IMR-90 (cell line): ENCODE results near the gene COCH. TPM values are rescaled to one million over a fixed set of nuclear protein-coding genes. Genes with fewer than 3 reads are reported as not detected.
A peak's percentile ranks its signal among the peaks of the same experiment; 100 is the strongest.

Experiments used
- ATAC-seq: fragments of 200-7000 bp; cut with Tn5 transposase; 2 replicates; pipeline ENCODE4 v1.9.1; 2020; ENCODE audit warnings: low read depth, mild to moderate bottlenecking, moderate library complexity
- BruUV-seq: library from RNA; stranded (reverse); fragments of 400-500 nt; replicated peaks from 2 replicates; lab custom pipeline; 2021; lab: Mats Ljungman, UMichigan
- CTCF ChIA-PET: fragments of 300-600 bp; formaldehyde crosslinking; extraction: SDS; loops from one replicate; lab custom pipeline; 2021; ENCODE audit warnings: antibody characterized with exemption; lab: Yijun Ruan, JAX
- POLR2A ChIA-PET: fragments of 300-600 bp; sonication (Branson Sonifier 250); formaldehyde crosslinking; loops from one replicate; lab custom pipeline; 2022; ENCODE audit warnings: antibody characterized with exemption; ENCODE audit not compliant: unreplicated experiment; lab: Charles Lee
- DNase-seq: peaks from one replicate; pipeline ENCODE4 v3.0.0; 2013
- H2AFZ ChIP-seq: replicated peaks from 2 replicates; pipeline ENCODE3; 2013; ENCODE audit warnings: low read length, mild to moderate bottlenecking; ENCODE audit not compliant: poor library complexity
- H2AK5ac ChIP-seq: 2 replicates; pipeline ENCODE4 v1.6.1; 2013; ENCODE audit warnings: low read depth, low read length, inconsistent platforms
- H2AK9ac ChIP-seq: replicated peaks from 2 replicates; pipeline ENCODE3; 2013; ENCODE audit warnings: mild to moderate bottlenecking, low read depth, low read length, moderate library complexity; ENCODE audit not compliant: poor library complexity
- H2BK120ac ChIP-seq: 2 replicates; pipeline ENCODE4 v1.6.1; 2013; ENCODE audit warnings: low read depth, low read length, inconsistent platforms
- H2BK15ac ChIP-seq: 3 replicates; pipeline ENCODE4 v1.6.1; 2013; ENCODE audit warnings: low read depth, low read length, inconsistent platforms
- H2BK20ac ChIP-seq: 2 replicates; pipeline ENCODE4 v1.6.1; 2013; ENCODE audit warnings: low read depth, mild to moderate bottlenecking, inconsistent platforms, low read length, moderate library complexity
- H2BK5ac ChIP-seq: 2 replicates; pipeline ENCODE4 v1.6.1; 2013; ENCODE audit warnings: mild to moderate bottlenecking, low read depth, low read length, inconsistent platforms; ENCODE audit not compliant: poor library complexity, severe bottlenecking
- H3K14ac ChIP-seq: replicated peaks from 2 replicates; pipeline ENCODE4 v1.6.1; 2013; ENCODE audit warnings: low read depth, low read length, inconsistent platforms
- H3K18ac ChIP-seq: 2 replicates; pipeline ENCODE4 v1.6.1; 2013; ENCODE audit warnings: low read depth, low read length, control low read depth
- H3K23ac ChIP-seq: 2 replicates; pipeline ENCODE4 v1.6.1; 2013; ENCODE audit warnings: low read depth, low read length, inconsistent platforms
- H3K27ac ChIP-seq: 2 replicates; pipeline ENCODE4 v1.5.1; 2013; ENCODE audit warnings: mild to moderate bottlenecking, control low read depth, low read length; ENCODE audit not compliant: insufficient read depth
- H3K27me3 ChIP-seq: 2 replicates; pipeline ENCODE4 v1.6.1; 2013; ENCODE audit warnings: low read length; ENCODE audit not compliant: control insufficient read depth, insufficient read depth
- H3K36me3 ChIP-seq: 2 replicates; pipeline ENCODE4 v1.6.1; 2013; ENCODE audit warnings: low read length, mixed read lengths; ENCODE audit not compliant: control insufficient read depth, insufficient read depth
- H3K4ac ChIP-seq: 2 replicates; pipeline ENCODE4 v1.6.1; 2013; ENCODE audit warnings: low read depth, low read length, inconsistent platforms
- H3K4me1 ChIP-seq: 2 replicates; pipeline ENCODE4 v1.6.1; 2013; ENCODE audit warnings: low read length, mixed read lengths; ENCODE audit not compliant: control insufficient read depth, insufficient read depth
- H3K4me2 ChIP-seq: 2 replicates; pipeline ENCODE4 v1.6.1; 2013; ENCODE audit warnings: low read depth, mild to moderate bottlenecking, control low read depth, low read length, moderate library complexity
- H3K4me3 ChIP-seq: 2 replicates; pipeline ENCODE4 v1.5.1; 2013; ENCODE audit warnings: low read depth, mild to moderate bottlenecking, control low read depth, low read length, moderate library complexity; ENCODE audit not compliant: insufficient read depth
- H3K56ac ChIP-seq: 2 replicates; pipeline ENCODE4 v1.6.1; 2013; ENCODE audit warnings: low read length, inconsistent platforms; ENCODE audit not compliant: insufficient read depth; ENCODE audit errors: extremely low read depth
- H3K79me1 ChIP-seq, 2 experiments: 2 replicates each; pipeline ENCODE4 v1.6.1; 2013; ENCODE audit warnings: low read length in 2 of 2, inconsistent platforms in 1 of 2, low read depth in 1 of 2
- H3K9ac ChIP-seq: 2 replicates; pipeline ENCODE4 v1.6.1; 2013; ENCODE audit warnings: low read depth, low read length, control low read depth
- H3K9me1 ChIP-seq: 2 replicates; pipeline ENCODE4 v1.6.1; 2013; ENCODE audit warnings: low read length, inconsistent platforms; ENCODE audit not compliant: insufficient read depth
- H3K9me3 ChIP-seq: 2 replicates; pipeline ENCODE4 v1.6.1; 2013; ENCODE audit warnings: low read length; ENCODE audit not compliant: control insufficient read depth, insufficient read depth
- H4K20me1 ChIP-seq: 2 replicates; pipeline ENCODE4 v1.6.1; 2013; ENCODE audit warnings: low read length, inconsistent platforms; ENCODE audit not compliant: insufficient read depth
- H4K5ac ChIP-seq: 2 replicates; pipeline ENCODE4 v1.6.1; 2013; ENCODE audit warnings: mild to moderate bottlenecking, low read depth, low read length, control low read depth
- H4K8ac ChIP-seq, 2 experiments: 2 replicates each; pipeline ENCODE4 v1.6.1; 2013; ENCODE audit warnings: low read depth in 2 of 2, low read length in 2 of 2, control low read depth in 1 of 2, inconsistent platforms in 1 of 2
- H4K91ac ChIP-seq: 2 replicates; pipeline ENCODE4 v1.6.1; 2013; ENCODE audit warnings: low read depth, low read length, inconsistent platforms; ENCODE audit not compliant: insufficient read depth
- BHLHE40 ChIP-seq: fragments of 150-350 bp; IDR thresholded peaks from 2 replicates; pipeline ENCODE4 v1.6.1; 2016; ENCODE audit warnings: mild to moderate bottlenecking, low read depth, low read length
- MAFK ChIP-seq: IDR thresholded peaks from 2 replicates; pipeline ENCODE4 v1.6.1; 2012; ENCODE audit warnings: low read depth, low read length, improper control_type of control experiment
- RFX5 ChIP-seq: IDR thresholded peaks from 2 replicates; pipeline ENCODE4 v1.8.0; 2012; ENCODE audit warnings: low read depth, mild to moderate bottlenecking, low read length, moderate library complexity
- whole genome bisulfite sequencing, 2 experiments: methylation state at CpG; one replicate each; pipeline versions ENCODE4 v1.1.5 to v1.1.7; 2013; ENCODE audit warnings: missing lambda C conversion rate in 2 of 2; ENCODE audit not compliant: insufficient read length in 1 of 2; ENCODE audit errors: extremely low coverage in 2 of 2; 5-methylcytosine and 5-hydroxymethylcytosine counted together
- dilution Hi-C: fragments of 300-500 bp; cut with HindIII; formaldehyde crosslinking; loops from one replicate; pipeline ENCODE4 v1.14.3; 2018; ENCODE audit warnings: low sequenced_read_pairs; ENCODE audit not compliant: unreplicated experiment
- in situ Hi-C: fragments of 300-500 bp; cut with MboI; formaldehyde crosslinking; loops from 3 replicates; pipeline ENCODE4 v1.14.3; 2019; ENCODE audit warnings: low sequenced_read_pairs, inconsistent platforms, mixed read lengths
- intact Hi-C: fragments of 100-400 bp; cut with micrococcal nuclease; formaldehyde crosslinking; loops from 2 replicates; pipeline ENCODE4 v1.10.0; 2022
- polyA plus RNA-seq, 3 experiments: library from polyadenylated mRNA; depleted of rRNA; stranded (reverse); fragments of >200 nt; gene quantifications; 2 replicates each; pipeline ENCODE4 v1.2.3, GENCODE V29; 2012; ENCODE audit warnings: low replicate concordance in 1 of 3
- total RNA-seq: library from RNA; depleted of rRNA; stranded (reverse); fragments of >200 nt; gene quantifications from 2 replicates; pipeline ENCODE4 v1.2.3, GENCODE V29; 2012

COCH gene
- total and polyA plus RNA-seq, 2 of the 4 experiments (the other 2 are of a cell fraction) = 0.17 to 0.18 TPM

GRCh38 chr14:30893819-30894218 lies 19.5 kb downstream of the COCH start:
- H3K27me3 ChIP-seq = no peaks in the 10 kb centered on the region
- no CpG with 5 or more reads among the region's 2 CpGs for WGBS, 2 experiments
- no peak overlapping the region for H3K27ac ChIP-seq
- intact Hi-C loops (loop anchor here (10.0 kb wide), 1 partner anchor 219 kb away; no protein-coding TSS in a partner anchor), dilution Hi-C loops (no loop called here), in situ Hi-C loops (no loop called here)
- H3K56ac ChIP-seq = no peak overlapping the region
- H2BK120ac ChIP-seq = no peak overlapping the region
- no peak overlapping the region for H2BK20ac ChIP-seq
- no peak overlapping the region for H2AK9ac ChIP-seq
- no peak overlapping the region for H4K8ac ChIP-seq
- ChIA-PET POLR2A (no interaction called here), CTCF (no interaction called here)
- no peak overlapping the region for H3K4me3 ChIP-seq
- no peak for ATAC-seq
- peaks cover 5 to 10% of the 10 kb centered on the region in 2 experiments; a peak in 2 of 4 replicates for H3K79me1 ChIP-seq
- no peak overlapping the region for H2BK5ac ChIP-seq
- H2BK15ac ChIP-seq = no peak overlapping the region
- H4K91ac ChIP-seq = no peak overlapping the region
- H3K4me1 ChIP-seq = no peaks in the 10 kb centered on the region
- H3K14ac ChIP-seq = no peak overlapping the region
- DNase-seq = no peak
- H2AFZ ChIP-seq = no peak overlapping the region
- peaks cover 8% of the 10 kb centered on the region for H3K36me3 ChIP-seq
- H3K4ac ChIP-seq = no peak overlapping the region
- TF ChIP-seq BHLHE40 (no peak), MAFK (peak; percentile 22; the same call in 1 of the 2 replicates), RFX5 (no peak)
- H2AK5ac ChIP-seq = no peak overlapping the region
- no peak overlapping the region for H3K18ac ChIP-seq
- no peak overlapping the region for H3K4me2 ChIP-seq
- H4K5ac ChIP-seq = no peak overlapping the region
- H3K9me3 ChIP-seq = no peaks in the 10 kb centered on the region
- no peak overlapping the region for H3K23ac ChIP-seq
- H3K9ac ChIP-seq = no peak overlapping the region
- H3K9me1 ChIP-seq = peaks cover 5% of the 10 kb centered on the region; the same call in 1 of the 2 replicates
- no TSS peak for BruUV-seq
- peaks cover 3% of the 10 kb centered on the region for H4K20me1 ChIP-seq
